NCI-H345 treated with DMSO at 0.1 percent for 48 hours (cell line): Measurements from ENCODE around the gene RPTOR.

ENCODE experiments used
- DNase-seq: peaks from one replicate; lab custom pipeline; 2025; ENCODE audit not compliant: unreplicated experiment; lab: John Stamatoyannopoulos, UW

The RPTOR gene

DNA sequence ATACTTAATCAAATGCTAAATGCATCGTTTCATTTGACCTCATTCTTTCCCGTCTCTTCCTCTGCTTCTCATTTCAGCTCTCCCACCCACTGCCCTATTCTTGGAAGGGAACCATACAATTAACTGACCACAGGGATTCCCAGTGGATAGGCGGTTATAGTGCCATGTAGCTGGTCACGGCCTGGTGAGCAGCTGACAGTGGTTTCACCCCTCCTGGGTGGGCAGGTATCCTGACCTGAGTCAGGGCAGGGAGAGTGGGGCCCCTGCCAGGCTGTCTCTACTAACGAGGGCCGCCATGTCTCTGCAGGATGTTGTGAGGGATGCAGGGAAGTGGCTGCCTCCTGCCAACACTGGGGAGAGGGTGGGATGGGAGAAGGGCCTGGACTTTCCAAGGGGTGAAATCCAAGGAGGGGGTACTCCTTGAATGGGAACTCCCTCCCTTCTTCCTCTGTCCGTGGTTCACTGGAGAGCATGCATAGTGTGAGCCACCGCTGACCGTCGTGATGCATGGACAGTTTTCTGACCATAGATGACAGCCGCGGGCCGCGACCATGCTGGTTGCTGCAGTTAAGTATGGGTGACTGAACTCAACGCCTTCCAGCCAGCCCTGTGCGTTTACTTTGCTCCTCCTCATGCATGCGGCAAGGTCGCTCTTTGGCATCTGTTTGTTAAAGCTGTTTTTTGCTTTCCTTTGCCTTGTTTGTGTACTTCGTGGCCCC, 95.9 kb downstream of the RPTOR start:
- no peak for DNase-seq

DNA sequence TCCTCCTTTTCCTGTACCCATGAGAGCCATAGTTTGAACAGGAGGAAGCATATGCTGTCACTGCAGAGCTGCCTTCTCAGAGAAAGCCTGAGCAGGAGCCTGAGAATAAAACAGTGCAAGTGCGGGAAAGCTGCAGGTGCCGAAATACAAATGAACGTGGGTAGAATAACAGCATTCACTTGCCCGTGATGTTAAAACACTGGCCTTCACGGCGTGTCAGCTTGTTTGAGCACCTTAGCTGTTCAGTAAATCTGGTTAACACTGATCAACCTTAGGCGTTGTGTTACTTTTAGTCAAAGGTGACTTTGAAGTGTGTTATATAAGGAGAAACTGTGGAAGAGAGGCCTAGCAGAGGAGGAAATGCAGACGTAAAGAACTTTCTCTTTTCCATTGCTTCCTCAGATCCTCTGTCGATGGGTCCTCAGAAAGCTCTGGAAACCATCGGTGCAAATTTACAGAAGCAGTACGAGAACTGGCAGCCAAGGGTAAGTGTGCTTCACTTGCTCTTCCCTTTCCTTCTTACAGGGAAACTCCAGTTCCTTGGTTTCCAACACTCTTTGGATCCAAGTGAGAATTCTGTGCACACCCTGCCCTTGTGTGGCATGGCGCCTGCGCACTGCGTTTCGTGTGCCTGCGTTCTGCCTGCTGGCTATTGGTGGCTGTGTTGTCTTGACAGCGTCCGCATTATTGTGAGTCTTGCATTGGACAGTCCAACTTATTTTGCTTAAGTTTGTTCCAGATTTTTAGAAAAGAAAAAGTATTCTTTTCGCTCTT, 98.9 kb downstream of the RPTOR start:
- no peak for DNase-seq

DNA sequence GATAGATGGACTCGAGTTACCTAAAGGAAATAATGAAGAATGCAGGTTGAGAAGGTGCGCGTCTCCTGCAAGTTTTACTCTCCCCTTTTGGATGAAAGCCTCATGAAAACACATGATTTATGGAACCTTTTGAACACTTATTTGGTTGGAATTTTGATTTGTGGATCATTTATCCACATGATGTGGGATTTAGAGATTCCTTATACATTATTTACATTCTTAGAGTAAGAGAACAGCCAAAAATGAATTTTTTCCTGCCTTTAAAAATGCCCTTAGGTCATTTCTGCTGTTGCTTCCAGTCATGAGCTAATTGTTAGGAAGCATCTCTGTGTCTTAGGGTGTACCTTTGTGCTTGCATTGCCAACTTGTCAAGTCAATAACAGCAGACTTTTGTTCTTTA, 99.9 kb downstream of the RPTOR start:
- DNase-seq = no peak

DNA sequence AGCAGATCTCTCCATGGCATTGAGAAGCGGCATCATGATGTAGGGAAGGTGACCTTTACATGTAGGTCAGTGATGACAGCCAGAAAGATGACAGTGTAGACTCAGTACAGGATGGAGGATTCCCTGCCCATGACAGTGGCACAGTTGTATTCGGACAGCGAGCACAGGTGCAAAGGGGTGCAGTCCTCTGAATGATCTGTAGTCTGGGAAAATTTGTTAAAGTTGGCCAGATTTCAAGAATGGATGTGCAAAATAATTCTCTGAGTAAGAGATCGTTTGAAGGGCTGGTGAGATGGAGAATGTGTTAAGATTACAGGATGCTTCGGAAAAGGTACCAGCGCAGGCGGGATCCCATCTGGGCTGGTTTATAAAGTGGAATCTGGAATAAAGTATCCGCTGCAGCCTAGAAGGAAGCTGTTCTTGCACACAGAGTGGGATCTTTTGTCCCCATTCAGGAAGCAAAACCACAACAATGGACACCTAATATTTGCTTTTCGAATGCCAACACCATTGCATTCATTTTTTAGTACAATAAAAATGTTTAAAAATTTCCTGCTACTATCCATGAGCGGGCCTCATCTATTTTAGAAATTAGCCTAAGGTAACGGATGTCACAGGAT, 101.2 kb downstream of the RPTOR start:
- DNase-seq = no peak

DNA sequence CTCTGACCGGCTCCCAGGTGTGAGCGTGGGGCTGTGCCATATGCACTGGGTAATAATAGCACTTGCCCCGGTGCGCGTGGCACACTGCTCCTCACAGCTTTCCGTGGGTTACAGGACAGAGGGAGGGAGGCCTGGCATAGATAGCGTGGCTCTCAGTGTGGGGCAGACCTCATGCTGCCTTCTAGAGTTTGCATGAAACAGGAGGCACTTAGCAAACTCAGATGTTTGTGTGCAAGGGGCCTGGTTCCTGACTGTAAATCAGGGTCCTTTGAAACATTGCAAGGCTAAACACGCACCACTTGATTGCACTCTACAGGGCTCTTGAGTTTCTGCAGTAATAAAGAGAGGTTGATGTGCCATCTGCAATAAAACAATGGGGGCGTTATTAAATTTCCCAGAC, 101.7 kb downstream of the RPTOR start:
- DNase-seq = peak; percentile 60

DNA sequence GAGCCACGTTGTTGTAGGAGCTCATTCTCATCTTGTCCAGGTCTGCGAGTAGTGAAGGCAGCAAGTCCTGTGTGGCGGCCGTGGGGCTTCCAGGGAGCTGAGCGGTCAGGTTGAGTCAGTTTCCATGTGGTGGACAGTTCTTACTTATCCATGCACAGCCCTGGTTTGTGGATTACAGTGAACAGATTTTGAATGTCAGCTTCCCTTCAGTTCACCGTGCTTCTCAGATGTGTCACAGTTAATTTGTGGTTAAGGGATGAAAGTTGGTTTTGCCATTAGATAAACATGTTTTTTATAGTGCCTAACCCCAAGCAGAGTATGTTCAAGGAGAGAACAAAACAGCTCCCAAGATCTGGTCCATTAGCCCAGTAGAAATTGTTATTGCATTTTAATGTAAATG, 103.1 kb downstream of the RPTOR start:
- no peak for DNase-seq

DNA sequence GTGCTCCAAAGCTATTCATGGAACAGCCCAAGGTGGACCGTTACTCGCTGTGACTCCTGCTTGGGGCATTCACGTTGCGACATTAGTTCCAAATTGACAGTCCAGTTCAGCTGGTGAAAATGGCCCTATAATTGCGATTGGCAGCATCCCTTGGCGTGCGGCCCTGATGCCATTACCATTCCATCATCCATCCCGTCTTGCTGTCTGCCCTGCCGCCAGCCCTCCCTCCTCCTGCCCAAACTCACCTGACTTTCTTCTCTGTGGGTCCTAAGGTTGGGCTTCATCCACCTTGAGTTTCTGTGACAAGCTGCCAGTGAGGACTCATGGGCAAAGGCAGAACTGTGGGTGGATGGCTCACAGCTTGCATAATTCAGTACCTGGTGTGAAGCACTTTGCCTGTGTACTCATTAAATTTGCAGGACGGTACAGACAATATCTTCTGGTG, 104.6 kb downstream of the RPTOR start:
- DNase-seq = no peak

DNA sequence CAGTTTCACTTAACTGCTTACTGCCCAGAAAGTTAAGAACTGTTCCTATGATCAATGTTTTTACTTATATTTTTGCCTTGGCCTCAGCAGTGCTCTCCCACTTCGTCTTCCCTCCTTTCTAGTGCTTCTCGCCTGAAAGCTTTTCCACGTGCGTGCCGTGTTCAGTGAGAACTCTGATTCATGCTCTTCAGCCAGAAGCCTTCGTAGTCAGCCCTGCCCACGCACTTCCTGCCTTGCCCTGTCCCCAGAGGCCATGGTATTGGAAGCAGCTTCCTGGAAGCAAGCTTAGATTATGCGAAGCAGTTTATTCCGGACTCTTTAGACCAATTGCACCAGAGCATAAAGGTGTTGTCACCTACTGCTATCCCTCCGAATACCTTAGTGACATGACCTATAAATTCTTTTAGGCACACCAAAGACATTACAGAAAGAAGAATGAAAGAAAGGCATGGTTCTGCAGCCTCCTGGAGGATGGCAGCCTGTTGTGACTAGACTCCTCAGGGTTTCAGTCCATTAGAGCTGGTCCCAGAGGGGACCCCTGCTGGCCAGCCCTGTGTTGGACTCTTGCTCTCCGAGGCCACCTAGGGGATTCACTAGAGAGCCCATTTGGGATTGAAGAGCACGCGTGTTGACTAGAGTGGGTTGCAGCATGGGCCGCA, 105.2 kb downstream of the RPTOR start:
- no peak for DNase-seq

DNA sequence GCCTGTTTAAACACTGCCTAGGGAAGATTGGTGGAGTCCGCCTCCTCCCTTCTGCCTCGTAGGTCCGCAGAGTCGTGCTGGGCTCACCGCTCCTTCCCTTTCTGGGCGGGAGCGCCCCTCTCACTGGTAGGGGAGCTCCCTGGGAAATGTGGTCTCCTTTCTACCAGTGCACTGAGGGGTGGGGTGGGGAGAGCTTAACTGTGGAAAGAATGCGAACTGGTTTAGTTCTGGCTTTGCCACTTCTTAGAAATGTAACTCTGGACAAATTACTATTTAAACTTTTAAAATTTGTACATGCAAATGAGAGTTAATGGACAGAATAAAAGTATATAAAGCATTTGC, 105.7 kb downstream of the RPTOR start:
- DNase-seq = no peak

DNA sequence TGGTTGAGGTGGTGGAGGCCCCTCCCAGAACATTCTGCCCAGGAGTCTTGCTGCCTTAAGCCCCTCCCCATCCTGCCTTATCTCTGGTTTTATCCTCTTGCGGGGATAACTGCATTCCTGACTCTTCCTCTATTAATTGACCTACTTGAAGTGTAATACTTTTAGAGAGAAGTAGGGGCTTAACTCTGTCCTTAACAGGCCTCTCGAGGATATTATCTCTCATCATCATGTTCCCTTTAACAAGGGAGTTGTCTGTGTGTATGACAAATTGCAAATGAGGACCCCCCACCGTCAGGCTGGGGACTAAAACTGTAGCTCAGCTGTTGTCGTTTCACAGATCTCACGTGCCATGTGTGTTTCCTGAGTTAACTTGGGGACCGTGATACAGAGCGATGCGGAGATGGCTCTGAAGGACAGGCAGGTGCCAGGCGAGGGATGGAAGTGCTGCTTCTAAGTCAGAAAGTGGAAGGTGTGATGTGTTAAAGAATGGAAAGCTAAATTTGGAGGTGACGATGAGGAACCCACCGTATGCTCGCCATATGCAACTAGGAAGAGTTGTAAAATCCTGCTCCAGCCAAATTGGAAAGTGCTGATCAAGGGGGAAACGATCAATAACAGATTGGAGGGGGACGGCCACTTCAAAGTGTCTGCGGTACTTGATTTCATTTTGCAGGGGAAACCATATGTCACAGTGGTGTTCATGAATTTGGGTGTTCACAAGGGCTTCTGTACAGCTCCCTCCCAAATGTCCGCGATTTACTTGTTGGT, 106.3 kb downstream of the RPTOR start:
- DNase-seq = no peak

DNA sequence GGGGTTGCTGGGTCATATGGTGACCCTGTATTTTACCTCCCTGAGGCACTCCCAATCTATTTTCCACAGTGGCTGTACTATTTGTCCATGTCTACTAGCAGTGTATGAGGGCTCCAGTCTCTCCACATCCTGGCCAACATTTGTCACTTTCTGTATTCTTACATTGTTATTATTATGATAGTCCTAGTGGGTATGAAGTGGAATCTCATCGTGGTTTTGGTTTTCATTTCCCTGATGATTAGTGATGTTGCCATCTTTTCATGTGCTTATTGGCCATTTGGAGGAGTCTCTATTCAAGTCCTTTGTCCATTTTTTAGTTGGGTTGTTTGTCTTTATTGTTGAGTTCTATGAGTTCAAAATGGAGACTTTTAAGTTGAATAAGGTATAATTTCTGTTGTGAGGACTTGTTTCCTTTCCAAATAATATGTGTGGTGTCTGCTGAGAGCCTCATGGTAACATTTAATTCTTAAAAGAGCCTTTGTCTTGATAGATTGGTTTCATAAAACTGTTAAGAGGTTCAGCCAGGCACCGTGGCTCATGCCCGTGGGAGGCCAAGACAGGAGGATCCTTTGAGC, 108.2 kb downstream of the RPTOR start:
- DNase-seq = no peak

DNA sequence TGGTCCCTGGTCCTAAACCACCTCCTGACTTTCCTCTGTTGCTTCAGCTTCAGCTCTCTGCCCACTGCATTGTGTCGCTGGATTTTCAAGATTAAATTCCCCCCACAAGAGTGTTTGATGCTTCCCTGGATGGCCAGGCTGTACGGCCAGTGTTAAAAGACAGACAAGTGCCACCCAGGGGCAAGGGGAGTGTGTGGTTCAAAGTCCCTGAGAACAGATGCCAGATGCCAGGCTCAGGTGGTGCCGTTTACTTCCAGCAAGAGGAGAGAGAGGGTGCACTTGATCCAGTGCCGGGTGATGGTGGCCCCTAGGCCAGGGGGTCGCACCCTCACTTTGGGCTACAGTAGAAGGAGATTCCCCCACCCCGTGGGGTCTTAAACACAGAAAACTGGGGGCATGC, 109.2 kb downstream of the RPTOR start:
- DNase-seq = no peak

DNA sequence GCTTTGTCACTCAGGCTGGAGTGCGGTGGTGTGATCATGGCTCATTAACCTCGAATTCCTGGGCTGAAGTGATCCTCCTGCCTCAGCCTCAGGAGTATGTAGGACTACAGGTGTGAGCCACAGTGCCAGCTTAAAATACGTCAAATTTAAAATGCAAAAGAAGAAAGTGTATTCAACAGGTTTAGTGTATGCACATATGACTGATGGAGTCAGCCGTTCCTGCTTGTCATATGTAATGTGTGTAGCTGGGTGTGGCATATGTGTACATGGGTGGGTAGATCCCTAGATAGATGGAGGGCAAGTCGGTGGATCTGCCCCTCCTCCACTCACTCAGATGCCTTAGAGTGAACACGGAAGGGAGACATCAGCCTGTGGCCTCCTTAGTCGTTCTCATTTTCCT, 111.0 kb downstream of the RPTOR start:
- DNase-seq = no peak

DNA sequence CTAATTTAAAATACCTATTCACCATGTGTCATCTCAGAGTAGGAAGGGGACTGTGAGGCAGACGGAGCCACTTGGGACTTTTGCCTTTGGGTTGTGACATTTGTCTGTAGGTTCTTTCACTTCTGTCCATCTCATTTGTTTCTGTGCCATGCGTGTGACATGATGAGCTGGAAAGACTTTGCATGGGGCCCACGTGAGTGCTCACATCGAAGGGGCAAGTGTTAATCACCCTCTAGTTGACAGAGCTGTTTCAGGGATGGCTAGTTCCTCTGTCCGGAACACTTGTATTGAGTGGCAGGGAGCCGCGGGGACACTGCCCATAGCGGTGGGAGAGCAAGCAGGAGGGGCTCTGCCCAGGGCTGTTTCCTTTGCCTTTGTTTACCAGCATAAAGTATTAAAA, 112.0 kb downstream of the RPTOR start:
- DNase-seq = no peak

DNA sequence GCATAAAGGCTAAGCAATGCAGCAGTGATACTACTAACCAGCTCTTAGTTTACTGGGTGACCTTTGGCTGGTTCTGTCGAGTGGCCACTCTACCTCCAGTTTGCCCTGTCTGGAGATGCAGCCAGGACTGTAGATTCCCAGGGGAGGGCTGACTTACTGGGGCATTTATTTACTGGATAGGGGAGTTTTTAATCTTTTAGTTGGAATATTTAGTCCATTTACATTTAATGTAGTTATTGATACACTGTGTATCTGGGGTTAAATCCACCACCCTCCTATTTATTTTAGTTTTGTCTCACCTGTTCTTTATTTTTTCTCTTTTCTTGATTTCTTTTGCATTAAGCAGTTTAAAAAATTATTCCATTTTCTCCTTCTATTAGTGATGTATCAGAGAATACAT, 112.9 kb downstream of the RPTOR start:
- no peak for DNase-seq

DNA sequence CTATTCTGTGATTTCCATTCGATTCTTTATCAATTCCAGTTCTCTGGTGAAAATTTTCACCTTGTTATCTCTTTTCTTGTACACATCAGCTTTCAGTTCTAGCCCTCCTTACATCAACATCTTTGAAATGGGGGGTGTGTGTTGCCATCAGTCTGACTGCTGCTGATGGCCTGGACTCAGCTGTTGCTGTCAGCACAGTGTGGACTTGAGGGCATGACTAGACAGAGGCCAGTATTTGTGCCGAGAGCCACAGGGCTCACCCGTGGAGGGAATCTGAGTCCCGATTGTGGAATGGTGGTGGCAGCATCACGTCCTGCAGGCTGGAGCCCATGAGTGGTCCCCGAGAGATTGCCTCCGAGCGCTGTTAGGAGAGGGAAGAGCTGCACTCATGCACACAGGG, 114.2 kb downstream of the RPTOR start:
- DNase-seq = no peak

DNA sequence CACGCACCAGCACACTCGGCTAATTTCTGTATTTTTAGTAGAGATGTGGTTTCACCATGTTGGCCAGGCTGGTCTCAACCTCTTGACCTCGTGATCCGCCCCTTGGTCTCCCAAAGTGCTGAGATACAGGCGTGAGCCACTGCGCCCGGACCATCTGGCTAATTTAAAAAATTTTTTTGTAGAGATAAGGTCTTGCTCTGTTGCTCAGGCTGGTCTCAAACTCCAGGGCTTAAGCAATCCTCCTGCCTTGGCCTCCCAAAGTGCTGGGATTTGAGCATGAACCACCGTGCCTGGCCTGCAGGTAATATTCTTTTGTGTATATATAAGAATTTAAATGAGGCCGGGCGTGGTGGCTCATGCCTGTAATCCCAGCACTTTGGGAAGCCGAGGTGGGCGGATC, 115.0 kb downstream of the RPTOR start:
- no peak for DNase-seq

DNA sequence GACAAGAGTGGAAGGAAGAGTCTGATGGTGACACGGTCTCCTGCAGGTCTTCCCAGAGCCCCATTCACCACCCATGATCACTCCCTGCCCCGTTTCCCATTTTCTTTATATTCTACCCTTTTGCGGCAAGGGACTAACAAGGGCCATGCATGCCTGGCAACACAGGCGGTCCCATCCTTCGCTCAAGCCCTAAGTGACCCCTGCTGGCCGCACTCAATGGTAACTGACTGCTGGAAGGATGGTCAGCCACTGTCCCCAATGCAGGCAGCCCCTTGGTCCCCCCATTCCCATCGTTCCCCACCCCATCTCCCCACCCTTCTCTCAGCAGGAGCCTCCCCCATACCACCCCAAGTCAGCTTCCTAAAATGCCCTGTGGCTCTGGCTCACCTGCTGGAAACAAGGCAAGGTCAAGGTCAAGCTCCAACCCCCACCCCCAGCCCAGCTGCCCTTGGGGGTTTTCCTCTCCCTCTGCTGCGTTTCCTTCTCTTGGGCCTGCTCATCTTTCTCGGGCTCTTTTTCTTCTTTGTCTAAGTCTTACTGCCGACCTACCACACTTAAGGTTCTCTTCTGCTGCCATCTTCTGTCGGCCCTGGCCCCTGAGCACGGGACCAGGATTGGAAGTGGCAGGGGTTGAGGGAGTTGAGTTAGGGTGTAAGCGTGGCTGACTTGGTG, 116.0 kb downstream of the RPTOR start:
- no peak for DNase-seq

DNA sequence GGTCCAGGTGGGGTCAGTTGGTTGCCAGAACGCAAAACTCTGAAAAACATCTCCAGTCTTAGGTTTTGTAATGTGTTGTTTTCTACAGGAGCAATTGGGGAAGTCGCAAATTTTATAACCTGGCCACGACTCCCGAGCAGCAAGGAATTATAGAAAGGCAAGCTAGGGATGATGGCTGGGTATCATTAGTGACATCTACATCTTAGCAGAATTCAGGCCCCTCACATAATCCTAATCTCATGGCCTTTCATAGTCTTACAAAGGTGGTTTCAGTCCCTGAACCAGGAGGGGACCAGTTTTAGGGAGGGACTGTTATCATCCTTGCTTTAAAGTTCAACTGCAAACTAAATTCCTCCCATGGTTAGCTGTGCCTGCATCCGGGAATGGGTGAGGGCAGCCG, 117.9 kb downstream of the RPTOR start:
- no peak for DNase-seq

DNA sequence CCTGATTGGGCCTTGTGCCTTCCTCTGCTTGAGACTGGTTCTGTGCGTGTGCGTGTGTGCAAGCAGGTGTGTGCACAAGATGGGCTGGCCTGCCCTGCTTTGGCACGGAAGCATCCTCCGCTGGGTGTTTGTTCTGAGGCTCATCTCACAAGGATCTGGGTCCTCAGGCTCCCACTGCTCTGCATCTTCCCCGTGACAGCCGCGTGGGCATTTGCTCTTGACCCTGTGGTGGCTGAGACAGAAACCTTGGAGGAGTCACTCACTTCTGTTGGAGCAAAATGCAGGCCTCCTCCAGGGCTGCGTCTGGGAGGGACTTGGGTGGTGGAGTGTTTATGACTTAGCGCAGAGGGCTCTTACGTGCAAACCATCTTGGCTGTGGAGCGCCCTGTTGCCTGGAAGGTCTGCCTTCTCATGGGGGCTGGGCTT, 119.2 kb downstream of the RPTOR start:
- no peak for DNase-seq
